Activated effector memory CD4-positive, alpha-beta T cell treated with Interleukin-2 at 50 U/mL for 16 hours (primary cell): Measurements from ENCODE around the gene HADHB.
"Not testable (repeated sequence)": the region's sequence is repeated elsewhere in the genome, so short reads cannot be mapped to it uniquely, and the experiment has no call there.

Experiments used
- DNase-seq: peaks from one replicate; pipeline ENCODE4 v3.0.0-alpha.2; 2020

The HADHB gene

GRCh38 chr2:26331321-26331720 lies 86.6 kb downstream of the HADHB start:
- not testable (repeated sequence) for DNase-seq

DNA sequence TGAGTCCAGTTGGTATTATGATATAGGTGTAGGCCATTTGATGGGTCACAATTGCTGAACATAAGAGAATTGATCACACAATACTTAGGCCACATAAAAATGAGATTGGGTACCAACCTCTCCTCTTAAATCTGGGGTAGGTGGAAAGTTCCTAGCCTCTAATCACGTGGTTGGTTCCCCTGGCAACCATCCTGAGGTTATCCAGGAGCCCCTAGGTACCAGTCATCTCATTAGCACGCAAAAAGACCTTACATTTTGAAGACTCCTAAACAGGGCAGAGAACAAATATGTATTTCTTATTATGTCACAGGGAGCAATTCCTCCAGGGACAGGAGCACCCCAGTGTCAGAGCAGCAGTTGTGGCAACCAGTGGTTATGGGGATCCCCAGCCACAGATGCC lies 88.6 kb downstream of the HADHB start:
- DNase-seq: no peak

GRCh38 chr2:26335231-26335630 lies 90.5 kb downstream of the HADHB start:
- no peak for DNase-seq

DNA sequence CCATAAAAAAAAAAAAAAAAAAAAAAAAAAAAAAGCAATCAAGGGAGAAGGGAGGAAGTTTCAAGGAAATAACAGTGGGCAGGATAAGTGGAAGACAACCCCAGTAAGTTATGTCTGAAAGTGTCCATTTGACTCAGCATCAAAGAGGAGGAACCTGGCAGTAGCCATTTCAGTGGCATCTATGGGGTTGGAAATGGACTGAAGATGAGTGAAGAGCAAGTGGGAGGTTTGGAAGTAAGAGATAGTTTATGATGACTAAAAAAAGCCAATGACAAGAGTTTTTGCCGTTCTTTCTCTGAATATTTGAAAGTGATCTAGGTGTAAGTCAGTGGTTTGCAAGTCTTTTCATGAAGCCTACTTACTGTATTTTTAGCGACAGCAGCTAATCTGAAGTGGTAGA lies 92.0 kb downstream of the HADHB start:
- no peak for DNase-seq

GRCh38 chr2:26337298-26337697 lies 92.6 kb downstream of the HADHB start:
- DNase-seq: no peak
